Activated T-cell treated with anti-CD3 and anti-CD28 coated beads, Interleukin-2, amount 50 U/mL, for 48 hours (primary cell): ENCODE results near the gene PALM.

Experiments used
- DNase-seq, 2 experiments: peaks; one replicate each; pipeline ENCODE4 v3.0.0-alpha.2; 2020

PALM gene

DNA sequence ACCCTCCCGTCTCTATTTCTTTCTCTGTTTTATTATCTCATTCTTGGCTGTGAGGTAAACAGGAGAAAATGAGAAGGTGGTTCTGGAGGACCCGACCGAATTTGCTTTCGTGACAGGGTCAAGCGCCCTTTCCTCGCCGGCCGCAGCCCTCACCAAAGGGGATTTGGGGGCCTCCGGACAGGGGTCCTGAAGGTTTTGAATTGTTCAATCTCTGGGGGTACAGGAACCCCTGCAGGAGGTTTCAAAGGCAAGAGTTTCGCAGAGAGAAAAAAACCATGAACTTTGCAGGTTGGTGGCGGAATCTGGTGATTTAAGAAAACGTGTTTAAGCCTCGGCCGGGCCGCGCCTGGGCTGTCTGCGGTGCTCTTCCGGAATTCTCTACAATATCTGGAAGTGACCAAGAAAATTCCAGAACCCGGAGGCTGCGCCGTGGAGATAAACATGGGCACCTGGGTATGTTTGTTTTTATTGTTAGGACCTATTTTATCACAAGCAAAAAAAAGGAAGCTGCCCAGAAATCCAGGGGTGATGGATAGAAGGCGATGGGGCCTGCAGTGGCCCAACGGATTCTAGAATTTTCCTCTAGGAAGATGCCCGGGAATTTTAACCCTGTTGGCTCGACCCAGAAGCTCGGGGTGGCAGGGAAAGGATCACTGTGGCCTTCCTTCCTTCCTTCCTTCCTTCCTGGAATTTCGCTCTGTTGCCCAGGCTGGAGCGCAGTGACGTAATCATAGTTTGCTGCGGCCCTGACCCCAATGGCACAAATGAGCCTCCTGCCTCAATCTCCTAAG, 74.3 kb downstream of the PALM start:
- no peak for DNase-seq

DNA sequence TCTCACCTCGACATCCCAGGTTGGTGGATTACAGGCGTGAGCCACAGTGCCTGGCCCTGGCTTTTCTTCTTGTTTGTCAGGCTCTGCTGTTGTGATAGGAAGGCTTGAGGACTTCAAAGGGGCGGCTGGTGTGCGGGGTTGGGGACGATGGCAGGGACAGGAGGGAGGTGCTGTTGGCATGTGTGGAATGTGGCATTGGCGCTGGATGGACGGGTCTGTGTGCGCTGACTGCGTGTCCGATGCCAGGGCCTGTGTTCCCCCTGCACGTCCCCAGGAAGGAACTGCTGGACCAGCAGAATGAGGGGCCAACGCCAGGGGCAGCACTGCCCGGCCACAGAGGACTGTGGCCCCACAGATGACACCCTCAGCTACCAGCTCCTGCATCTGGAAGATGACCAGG, 75.8 kb downstream of the PALM start:
- no peak for DNase-seq

DNA sequence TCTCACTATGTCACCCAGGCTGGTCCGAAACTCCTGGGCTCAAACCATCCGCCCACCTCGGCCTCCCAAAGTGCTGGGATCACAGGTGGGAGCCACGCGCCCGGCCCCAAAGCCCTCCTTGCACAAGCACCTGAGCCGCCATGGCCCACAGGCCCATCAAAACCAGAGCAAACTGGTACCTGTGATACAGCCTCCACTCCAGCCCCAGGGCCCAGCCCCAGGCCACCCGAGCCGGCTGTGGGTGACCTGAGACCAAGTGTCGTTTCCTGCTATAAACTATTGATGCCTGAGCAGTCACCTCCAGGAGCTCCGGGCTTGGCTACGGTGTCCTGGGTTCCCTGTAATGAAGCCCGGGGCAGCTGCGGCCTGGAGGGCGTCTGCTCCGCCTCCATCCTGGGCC, 78.8 kb downstream of the PALM start:
- no peak for DNase-seq

DNA sequence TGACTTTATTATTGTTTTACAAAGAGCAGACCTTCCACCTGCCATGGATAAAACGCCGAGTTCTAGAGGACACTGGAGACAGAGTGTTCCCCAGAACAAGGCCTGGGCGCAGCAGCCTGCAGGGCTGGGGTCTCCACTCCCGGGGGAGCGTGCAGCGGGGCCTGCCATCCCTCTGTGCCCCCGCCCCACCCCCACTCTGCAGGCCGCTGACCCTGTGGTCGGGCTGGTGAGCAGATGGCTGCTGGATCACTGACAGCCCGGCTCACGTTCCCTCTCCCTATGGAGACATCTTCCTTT, 79.9 kb downstream of the PALM start:
- no peak for DNase-seq

DNA sequence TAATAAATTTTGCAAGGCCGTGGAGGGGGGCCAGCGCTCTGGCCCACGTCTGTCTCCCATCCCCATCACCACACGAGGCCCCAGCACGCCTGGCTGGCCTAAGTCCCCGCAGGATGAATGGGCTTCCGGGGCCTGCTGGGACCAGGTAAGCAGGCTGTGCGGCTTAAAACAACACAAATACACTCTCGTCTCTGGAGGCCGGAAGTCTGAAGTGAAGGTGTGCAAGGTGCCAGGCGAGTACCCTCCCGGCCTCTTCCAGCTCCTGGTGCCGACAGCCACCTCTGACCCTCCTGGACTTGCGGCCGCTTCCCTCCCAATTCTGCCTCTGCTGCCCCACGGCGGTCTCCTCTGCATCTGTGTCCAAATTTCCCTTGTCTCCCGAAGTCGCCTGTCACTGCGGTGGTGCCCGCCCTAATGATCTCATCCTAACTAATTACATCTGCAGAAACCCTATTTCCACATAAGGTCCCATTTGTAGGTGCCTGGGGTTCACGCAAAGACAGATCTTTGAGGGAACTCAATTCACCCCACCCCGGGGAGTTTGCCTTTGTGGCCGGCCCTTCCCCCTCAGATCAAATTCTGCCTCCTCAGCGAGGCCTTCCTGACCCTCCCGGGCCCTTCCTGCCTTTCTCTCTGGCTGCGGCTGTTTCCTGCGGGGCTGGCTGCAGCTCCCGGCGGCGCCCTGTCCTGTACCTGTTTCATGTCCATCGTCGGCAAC, 80.4 kb downstream of the PALM start:
- DNase-seq, result no peak

DNA sequence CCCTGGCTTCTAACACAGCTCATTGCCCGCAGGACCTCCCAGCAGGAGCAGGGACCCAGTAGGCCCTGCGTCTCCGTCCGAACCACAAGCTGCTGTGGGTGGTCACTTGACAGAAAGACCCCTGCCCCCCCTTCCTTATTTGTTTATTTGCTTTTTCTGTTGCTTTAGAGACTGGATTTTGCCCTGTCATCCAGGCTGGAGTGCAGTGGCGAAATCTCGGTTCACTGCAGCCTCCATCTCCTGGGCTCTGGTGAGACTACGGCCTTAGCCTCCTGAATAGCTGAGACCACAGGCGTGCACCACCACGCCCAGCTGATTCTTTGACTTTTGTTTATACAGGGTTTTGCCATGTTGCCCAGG, 80.9 kb downstream of the PALM start:
- DNase-seq, result no peak

DNA sequence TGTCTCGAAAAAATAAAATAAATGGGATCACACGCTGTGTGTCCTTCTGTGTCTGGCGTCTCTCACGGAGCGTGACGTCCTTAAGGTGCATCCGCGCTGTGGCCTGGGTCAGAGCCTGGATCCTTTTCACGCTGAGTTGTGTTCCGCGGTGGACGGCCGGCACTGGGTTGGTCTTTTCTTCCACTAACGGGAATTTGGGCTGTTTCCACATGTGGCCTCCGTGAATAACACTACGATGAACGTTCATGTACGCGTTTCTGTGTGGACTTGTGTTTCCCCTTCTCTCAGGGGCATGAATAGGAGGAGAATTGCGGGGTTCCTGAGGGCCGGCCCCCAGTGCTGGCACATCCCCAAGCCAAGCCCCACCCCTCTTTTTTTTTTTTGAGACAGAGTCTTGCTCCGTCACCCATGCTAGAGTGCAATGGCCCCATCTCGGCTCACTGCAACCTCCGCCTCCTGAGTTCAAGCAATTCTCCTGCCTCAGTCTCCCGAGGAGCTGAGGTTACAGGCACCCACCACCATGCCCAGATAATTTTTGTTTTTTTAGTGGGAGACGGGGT, 82.4 kb downstream of the PALM start:
- no peak for DNase-seq

DNA sequence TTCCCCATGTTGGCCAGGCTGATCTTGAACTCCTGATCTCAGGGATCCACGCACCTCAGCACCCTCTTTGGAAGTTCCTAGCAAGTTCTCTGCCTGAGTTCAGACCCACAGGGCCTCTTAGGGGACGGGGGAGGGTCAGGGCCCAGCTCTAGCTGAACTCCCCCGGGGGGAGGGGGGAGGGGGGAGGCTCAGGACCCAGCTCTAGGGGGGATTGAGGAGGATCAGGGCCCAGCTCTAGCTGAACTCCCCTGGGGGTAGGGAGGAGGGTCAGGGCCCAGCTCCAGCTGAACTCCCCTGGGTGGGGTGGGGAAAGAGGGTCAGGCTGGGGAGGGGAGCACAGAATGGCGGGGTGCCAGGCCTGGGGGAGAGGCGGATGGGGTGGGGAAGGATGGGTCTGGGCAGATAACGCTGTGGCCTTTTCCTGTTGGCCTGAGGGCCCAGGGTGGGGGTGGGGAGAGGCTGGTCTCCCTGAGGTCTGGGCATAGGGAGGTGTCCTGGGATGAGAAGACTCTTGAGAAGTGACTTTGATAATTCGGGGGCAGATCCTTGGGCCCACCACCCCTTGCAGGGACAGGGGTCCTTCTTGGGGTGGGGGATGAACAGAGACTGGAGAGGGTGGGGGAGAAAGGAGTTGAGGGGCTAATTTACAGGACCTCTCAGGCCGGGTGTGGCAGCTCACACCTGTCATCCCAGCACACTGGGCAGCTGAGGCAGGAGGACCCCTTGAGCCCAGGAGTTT, 83.0 kb downstream of the PALM start:
- no peak for DNase-seq

DNA sequence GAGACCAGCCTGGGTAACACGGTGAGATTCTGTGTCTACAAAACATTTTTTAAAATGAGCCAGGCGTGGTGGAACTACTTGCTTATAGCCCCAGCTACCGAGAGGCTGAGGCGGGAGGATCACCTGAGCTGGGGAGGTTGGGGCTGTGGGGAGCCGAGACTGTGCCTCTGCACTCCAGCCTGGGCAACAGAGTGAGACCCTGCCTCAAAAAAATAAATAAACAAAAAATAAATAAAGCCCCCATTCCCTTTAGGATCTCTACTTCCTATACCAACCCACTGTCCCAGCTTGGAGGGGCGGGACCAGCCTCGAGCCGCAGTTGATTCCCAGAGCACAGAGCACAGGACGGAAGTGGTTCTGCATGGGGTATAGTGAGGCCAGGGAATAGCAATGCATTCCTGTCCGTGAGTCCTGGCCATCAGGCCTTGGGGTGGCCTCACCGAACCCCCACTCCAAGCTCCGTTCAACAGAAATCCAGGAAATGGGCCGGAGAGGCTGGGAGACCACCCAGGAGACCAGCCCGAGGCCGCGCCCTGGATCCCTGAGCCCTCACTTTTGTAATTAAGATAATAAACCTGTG, 83.7 kb downstream of the PALM start:
- DNase-seq, result no peak

DNA sequence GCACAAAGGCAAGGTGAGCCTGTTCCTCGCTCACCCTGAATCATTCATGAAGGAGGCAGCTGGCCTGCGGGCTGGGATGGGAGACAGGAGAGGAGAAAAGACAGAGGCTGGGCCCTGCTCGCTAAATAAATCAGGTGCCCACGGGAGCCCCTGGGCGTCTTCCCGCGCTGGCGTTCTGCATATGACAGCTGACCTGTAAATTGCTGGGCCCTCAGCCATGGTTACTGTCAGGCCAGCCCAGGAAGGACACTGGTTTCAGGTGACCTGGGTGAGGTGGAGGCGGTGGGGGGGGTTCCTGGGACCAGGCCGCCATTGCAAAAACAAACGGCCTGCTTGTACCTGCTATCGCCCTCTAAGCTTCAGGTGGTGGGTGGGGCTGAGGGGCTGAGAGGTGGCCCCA, 85.1 kb downstream of the PALM start:
- no peak for DNase-seq

DNA sequence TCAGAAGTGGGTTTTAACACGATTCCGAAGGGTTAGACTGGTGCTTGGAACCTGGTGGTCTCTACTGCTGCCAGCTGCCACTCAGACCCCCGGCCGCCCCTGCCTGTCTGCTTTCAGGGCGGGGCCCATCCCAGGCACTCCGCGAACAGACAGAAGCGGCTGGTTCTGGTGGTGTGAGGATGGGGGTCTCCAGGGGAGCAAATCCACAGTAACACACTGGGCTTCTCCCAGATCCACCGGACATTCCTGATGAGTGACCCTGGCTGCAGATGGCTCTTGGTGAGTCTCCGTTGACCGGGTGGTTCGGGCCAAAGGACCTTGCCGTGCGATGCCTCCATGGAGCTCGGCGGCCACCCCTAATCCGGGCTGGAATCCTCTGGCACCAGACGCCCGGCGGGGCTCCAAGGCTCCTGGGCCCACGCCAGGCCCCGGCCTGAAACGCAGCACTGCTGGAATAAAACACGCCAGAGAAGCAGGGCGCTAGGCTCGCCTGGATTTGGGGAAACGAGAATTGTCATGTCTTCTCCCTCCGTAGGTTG, 86.4 kb downstream of the PALM start:
- no peak for DNase-seq

DNA sequence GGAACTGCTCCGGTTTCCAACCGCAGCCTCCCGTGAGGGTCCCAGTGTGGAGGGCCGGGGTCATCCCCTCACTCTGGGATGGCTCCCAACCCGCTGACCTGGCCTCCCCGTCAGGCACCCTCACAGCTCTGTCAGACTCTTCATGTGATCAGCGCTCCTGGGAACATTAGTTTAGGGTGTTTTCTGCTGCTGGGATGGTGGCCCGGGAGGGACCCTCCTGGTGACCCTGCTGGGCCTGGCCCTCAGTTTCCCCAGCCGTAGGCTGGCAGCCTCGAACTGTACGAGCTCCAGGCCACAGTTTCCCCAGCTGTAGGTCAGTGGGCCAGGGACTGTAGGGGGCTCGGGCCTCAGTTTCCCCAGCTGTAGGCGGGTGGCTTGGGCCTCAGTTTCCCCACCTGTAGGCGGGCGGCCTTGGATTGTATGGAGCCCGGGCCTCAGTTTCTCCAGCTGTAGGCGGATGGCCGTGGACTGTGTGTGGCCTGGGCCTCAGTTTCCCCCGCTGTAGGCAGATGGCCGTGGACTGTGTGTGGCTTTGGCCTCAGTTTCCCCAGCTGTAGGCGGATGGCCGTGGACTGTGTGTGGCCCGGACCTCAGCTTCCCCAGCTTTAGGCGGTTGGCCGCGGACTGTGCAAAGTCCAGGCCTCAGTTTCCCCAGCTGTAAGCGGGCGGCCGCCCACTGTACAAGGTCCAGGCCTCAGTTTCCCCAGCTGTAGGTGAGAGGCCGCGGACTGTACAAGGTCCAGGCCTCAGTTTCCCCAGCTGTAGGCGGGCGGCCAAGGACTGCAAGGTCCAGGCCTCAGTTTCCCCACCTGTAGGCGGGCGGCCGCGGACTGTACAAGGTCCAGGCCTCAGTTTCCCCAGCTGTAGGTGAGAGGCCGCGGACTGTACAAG, 87.2 kb downstream of the PALM start:
- DNase-seq, result no peak

DNA sequence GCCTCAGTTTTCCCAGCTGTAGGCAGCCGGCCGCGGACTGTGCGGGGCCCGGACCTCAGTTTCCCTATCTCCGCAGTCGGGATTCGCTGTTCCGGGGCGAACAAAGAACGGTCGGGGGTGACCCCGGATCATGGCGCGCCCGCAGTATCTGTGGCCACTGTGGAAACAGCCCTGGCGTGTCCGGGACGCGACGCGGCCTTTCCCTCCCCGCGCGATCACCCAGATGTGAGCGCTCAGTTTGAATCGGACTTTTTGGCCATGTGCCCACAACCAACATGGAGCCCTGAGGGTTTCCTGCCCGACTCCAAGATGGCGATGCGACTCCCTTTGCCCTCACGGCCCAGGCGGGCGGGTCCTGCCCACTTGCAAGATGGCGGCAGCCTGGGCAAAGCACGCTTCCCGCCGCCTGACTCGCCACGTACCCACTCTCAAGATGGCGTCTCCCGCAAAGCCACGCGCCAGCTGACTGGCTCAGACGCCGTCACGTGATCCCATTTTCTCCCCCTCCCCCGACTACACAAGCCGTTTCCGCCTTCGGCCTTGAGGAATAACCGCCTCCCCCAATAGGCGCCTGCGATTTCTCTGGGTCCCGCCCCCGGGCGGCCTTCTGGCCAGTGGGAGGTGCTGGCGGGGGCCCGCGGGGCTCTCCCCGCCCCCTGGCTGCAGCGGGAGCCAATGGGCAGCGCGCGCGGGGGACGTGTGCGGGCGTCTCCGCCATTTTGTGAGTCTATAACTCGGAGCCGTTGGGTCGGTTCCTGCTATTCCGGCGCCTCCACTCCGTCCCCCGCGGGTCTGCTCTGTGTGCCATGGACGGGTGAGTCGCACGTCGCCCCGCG, 88.2 kb downstream of the PALM start, which contains the start of gene PTBP1:
Gene PTBP1 (plus strand): TSS at position 761 of the 836 bp plus-strand sequence. CDS start 46 bp downstream, at position 807.
- peak; percentile 98 to 99 for DNase-seq
